RPMI7951 (cell line): Measurements from ENCODE around the gene HERPUD2. TPM values are rescaled to one million over a fixed set of nuclear protein-coding genes. Genes with fewer than 3 reads are reported as not detected.

Experiments used
- DNase-seq: peaks from one replicate; pipeline ENCODE4 v3.0.0-alpha.2; 2012; ENCODE audit warnings: low read depth
- total RNA-seq: library from RNA; depleted of rRNA; stranded (reverse); fragments of >200 nt; shearing (Covaris generic); gene quantifications from 2 replicates; pipeline ENCODE4 v1.2.3, GENCODE V29; 2014; rRNA removed

HERPUD2 gene
- 40.4 and 55.2 TPM in 2 replicates for total RNA-seq

- DNase-seq: peak; percentile 92
These were observed at the start of gene HERPUD2 for GRCh38 chr7:35694784-35695472. HERPUD2 (minus strand) TSS chr7:35695135; CDS start chr7:35694330, 805 bp downstream.

DNA sequence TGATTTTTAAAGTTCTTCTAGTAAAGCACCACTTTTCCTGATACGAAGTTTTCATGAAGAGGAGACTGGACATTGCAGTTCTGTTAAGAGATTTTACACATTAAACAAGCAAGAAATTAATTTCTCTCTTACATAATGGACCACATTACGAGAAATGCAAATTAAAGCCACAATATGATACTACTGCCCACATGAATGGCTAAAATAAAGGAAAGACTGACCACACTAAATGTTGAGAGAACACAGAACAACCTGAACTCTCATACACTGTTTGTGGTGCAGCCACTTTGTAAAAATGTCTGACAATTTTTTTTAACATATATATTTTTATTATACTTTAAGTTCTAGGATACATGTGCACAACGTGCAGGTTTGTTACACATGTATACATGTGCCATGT is 44.0 kb upstream of the HERPUD2 start:
- DNase-seq: no peak

DNA sequence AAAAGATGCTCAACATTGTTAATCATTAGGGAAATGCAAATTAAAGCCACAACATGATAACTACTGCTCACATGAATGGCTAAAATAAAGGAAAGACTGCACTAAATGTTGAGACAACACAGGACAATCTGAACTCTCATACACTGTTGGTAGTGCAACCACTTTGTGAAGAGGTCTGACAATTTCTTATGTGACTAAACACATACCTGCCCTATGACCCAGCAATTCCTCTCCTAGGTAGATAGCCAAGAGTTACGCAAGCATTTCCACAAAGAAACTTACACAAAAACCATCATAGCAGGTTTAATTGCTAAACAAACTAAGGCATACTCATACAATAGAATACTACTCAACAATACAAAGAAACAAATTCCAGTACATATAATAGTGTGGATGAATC is 41.8 kb upstream of the HERPUD2 start:
- no peak for DNase-seq

DNA sequence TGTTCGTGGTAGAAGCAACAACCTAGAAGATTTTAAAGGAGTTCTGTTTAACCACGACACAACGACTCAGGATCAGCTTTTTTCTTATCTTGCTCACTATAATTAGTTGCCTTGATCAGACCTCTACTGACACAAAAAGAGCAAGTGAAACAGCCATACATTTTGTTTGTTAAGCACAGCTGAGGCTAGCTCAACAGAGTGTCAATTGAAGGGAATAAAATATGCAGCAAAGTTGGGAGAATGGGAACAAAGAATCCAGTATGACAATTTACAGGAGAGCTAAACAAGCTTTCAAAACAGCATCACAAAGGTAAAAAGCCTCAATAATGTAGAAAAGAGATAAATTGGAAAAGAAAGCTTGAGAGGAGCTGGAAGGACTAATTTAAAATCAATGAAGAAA is 40.5 kb upstream of the HERPUD2 start:
- no peak for DNase-seq

DNA sequence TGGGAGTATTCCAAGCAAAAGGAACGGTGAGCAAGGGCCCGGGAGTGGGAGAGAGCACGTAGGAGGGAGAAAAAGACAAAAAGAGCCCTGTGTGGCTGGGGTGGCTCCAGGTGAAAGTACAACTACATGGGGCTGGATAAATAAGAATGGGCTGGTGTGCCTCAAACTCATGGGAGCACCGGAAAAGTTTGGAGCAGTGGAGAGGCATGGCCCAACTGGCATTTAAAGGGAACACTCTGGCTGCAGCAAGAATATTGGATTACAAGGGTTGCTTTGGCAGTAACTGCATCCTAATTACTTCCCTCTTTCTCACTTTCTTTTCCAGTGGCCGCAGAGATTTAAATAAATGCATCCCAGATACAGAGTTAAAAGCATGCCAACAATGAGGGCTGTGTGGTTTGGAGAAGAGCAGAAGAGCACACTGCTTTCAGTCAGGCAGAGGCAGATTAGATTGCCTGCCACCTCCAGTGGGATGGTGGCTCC is 39.1 kb upstream of the HERPUD2 start:
- peak; percentile 32 for DNase-seq

- DNase-seq: no peak
These were observed 36.4 kb upstream of the HERPUD2 start for GRCh38 chr7:35731349-35731748.

DNA sequence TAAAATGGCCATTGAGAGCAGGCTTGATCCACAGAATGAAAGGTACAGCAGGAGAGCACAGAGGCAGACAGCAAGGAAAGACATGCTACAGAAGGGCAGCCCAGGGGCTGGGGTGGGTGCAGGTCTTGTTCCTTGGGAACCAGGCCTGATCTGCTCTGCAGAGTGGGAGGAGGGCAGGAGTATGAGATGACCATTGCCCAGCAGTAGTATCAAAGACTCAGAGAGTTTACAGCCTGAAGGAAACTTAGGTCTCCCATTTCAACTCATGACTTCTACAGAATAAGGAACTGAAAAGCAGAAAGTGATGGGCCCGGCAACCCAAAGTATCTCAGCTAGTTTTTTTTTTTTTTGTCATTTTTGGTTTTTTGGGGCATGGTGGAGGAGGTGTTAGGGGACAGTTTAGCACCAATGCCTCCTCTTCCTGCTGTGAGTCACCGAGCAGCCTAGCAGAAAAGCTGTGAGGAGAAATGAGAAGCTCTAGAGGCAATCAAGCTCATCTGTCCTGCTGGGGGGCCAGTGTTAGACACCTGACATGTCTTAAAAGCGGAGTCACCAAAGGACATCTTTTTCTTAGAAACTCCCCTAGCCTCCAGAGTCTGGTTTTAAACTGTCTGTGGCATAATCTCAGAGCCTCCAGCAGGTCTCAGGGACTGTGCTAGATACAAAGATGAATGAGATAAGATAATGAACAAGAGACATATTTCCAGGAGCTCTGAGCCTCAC is 34.3 kb upstream of the HERPUD2 start:
- no peak for DNase-seq

- DNase-seq: no peak
These were observed 33.6 kb upstream of the HERPUD2 start for GRCh38 chr7:35728412-35729060.

GRCh38 chr7:35727571-35727970 is 32.6 kb upstream of the HERPUD2 start:
- DNase-seq: no peak

- no peak for DNase-seq
These were observed 31.7 kb upstream of the HERPUD2 start for GRCh38 chr7:35726654-35727053.

GRCh38 chr7:35725280-35725680 is 30.3 kb upstream of the HERPUD2 start:
- DNase-seq: no peak

DNA sequence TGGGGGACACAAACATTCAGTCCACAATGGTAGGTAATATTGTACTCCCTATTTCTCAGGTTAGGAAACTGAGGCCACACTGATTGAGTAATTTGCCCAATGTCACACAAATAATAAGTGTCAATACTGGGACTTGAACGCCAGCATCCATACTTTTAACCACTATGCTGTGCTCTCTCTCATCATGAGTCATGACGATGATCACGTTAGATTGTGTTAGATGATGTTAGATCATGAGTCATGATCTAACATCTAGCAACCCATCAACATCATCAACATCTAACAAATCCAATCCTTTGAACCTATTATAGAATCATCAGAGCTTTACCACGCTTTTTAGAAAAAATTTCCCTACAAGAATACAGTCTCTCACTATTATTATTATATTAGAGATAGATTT is 28.1 kb upstream of the HERPUD2 start:
- peak; percentile 56 for DNase-seq

DNA sequence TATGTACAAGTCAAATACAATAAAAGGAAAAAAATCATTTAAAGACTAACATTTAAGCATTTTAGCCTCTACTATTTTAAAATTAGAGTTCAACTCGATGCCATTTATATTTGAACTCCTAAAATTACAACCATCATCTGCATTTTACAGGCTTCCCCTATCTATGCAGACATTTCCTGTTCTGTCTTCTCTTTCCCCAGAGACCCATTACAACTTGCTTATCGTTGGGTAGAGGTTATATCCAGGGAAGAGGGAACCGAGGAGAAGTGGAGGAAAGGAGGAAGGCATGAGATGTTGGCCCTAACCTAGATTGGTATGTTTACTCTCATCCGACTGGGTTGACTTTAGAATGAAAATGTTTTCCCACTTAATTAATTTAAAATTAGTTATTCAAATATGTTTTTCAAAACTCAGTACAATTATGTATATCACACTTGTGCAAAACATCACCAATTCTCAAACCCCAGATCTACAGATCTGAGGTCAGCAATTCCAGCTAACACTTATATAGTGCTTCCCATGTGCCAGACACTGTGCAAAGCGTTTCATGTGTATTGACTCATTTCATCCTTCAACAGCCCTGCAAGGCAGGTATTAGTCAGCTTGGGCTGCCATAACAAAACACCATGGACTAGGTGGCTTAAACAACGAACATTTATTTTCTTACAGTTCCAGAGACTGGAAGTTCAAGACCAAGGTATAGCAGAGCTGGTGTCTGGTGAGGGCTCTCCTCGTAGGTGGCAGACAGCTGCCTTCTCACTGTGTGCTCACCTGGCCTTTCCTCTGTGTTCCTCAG is 27.3 kb upstream of the HERPUD2 start:
- no peak for DNase-seq

- DNase-seq: no peak
These were observed 26.4 kb upstream of the HERPUD2 start for GRCh38 chr7:35721288-35721687.

- DNase-seq: no peak
These were observed 25.9 kb upstream of the HERPUD2 start for GRCh38 chr7:35720849-35721248.

DNA sequence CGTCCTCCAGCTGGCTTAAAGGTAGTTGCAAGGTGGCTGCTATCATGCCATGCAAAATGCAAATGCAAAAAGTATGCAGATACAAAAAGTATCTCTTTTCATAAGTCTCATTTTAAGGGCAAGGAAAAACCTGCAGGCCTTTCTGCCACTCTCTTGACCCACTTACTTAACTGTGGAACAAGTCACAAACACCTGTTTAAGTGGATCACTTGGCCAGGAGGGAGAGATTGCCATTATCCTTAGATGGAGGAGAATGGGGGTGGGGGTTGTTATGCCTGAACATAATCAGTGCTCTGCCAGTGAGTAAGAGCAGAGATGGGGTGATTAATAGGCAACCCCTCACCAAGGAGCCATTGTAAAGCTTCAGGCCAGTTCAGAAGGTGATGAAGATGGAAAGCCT is 25.1 kb upstream of the HERPUD2 start:
- DNase-seq: no peak

DNA sequence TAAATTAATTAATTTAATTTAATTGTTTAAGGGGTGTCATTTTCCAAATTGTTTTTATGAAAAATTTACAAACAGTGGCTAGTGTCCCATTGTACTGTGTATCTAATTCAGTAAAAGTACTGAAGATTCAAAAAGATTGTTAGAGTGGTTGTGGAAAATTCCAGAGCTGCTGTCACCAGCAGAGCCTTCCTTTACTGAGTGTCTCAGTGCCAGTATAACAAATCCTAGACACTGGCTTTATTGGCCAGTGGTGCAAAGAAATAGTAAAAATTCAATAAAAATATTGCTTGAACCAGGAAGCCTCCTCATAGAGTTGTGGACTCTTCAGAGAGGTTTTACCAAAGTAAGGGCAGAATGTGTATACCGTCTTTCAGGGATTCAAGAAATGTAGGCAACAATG is 23.1 kb upstream of the HERPUD2 start:
- no peak for DNase-seq

DNA sequence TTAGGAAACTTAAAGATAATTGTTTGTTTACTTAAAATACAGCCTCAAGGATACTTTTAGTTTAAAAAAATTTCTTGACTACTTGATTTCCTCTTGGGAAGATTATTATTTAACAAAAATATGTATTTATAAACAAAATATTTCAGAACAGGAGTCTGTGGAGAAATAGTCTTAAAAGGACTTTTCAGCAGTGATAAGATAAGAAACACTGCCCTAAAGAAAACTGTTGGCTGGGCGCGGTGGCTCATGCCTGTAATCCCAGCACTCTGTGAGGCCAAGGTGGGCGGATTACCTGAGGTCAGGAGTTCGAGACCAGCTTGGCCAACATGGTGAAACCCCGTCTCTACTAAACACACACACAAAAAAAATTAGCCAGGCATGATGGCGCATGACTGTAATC is 22.6 kb upstream of the HERPUD2 start:
- no peak for DNase-seq

- DNase-seq: no peak
These were observed 22.1 kb upstream of the HERPUD2 start for GRCh38 chr7:35717013-35717412.

DNA sequence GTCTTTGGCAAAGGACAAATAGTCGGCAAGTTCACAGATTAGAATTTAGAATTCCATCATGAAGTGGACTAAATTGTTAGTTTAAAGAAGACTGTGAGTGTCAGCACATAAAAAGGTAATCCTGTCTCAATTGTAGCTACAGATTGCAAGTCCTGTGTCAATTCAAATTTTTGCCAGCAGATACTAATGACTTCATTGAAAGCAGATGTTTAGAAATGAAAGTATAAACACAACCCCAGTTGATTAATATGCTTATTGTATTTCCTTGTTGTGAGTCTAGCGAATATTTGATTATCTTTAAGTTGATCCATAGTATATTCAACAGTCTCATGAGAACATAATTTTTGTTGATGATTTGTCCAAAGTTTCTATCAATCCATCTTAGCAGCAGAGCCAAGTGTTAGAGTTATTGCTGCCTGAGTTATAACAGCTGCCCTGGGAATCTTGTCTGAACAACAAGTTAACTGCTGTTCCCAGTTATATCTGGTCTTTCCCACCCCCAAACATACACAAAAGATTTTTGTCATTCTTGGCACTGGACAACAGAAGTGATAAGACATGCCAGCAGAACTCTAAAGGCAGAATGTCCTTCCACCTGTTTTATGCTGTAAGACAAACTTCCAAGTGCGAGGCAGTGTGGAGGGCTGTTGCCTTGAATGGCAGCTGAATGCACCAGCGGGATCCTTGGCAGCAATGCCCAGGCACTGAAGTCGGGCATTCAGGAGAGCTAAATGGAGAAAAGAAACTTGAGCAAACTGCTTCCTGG is 21.3 kb upstream of the HERPUD2 start:
- peak; percentile 18 for DNase-seq

DNA sequence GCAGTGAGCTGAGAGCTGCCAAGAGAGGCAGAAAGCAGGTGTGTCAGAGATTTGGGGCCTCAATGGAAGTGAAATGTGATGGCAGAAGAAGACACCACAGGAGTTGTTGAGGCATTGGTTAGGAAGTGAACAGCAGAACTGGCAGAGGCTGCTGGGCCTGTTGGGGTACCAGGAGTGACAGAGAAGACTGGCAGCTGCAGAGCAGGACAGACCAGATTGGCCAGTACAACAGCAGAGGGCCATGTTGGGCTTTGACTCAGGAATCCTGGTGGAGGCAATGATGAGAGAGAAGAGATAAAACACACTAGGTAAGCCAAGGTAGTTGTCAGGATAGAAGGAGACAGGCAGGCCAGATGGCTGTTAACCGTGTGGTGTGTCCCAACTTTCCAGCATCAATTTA is 19.9 kb upstream of the HERPUD2 start:
- DNase-seq: no peak
